Kidney epithelial cell (primary cell): ENCODE results near the gene BET1L. TPM values are rescaled to one million over a fixed set of nuclear protein-coding genes. Genes with fewer than 3 reads are reported as not detected.

Experiments
- DNase-seq: peaks from one replicate; pipeline ENCODE4 v3.0.0-alpha.2; 2010; ENCODE audit warnings: low read depth
- H3K27me3 ChIP-seq: 2 replicates; pipeline ENCODE4 v1.6.0; 2011; ENCODE audit warnings: low read length; ENCODE audit not compliant: control insufficient read depth, insufficient read depth
- H3K36me3 ChIP-seq: 2 replicates; pipeline ENCODE4 v1.5.1; 2011; ENCODE audit warnings: low read length; ENCODE audit not compliant: control insufficient read depth, insufficient read depth
- H3K4me3 ChIP-seq: 2 replicates; pipeline ENCODE4 v1.5.1; 2011; ENCODE audit warnings: low read depth, mild to moderate bottlenecking, control low read depth, low read length
- CTCF ChIP-seq: IDR thresholded peaks from 2 replicates; pipeline ENCODE4 v1.5.1; 2011; ENCODE audit warnings: mild to moderate bottlenecking, moderate library complexity, low read length, control low read depth, inconsistent platforms; ENCODE audit not compliant: insufficient read depth, poor library complexity, severe bottlenecking
- total RNA-seq: library from RNA; depleted of rRNA; stranded (reverse); fragments of >200 nt; gene quantifications from 2 replicates; pipeline ENCODE4 v1.2.3, GENCODE V29; 2015

The BET1L gene
- total RNA-seq, 1 donor from 2014 or later = 31.1 TPM

GRCh38 chr11:217704-218103 is 10.5 kb upstream of the BET1L start:
- H3K36me3 ChIP-seq = peaks cover 8% of the 10 kb centered on the region
- H3K27me3 ChIP-seq = no peaks in the 10 kb centered on the region
- no peak for TF ChIP-seq CTCF
- DNase-seq = no peak
- H3K4me3 ChIP-seq = no peak overlapping the region

- H3K27me3 ChIP-seq = no peaks in the 10 kb centered on the region
- no peak overlapping the region for H3K4me3 ChIP-seq
- DNase-seq = no peak
- peaks cover 10% of the 10 kb centered on the region for H3K36me3 ChIP-seq
- TF ChIP-seq CTCF = no peak
These were observed 9.1 kb upstream of the BET1L start for GRCh38 chr11:216081-216974.

GRCh38 chr11:215581-216037 is 8.4 kb upstream of the BET1L start:
- no peaks in the 10 kb centered on the region for H3K27me3 ChIP-seq
- DNase-seq = no peak
- no peak overlapping the region for H3K4me3 ChIP-seq
- peaks cover 15% of the 10 kb centered on the region for H3K36me3 ChIP-seq
- no peak for TF ChIP-seq CTCF

GRCh38 chr11:214083-214482 is 6.9 kb upstream of the BET1L start:
- Histone ChIP-seq H3K4me3 (no peak overlapping the region), H3K36me3 (peaks cover 21% of the 10 kb centered on the region), H3K27me3 (no peaks in the 10 kb centered on the region)
- TF ChIP-seq CTCF = no peak
- DNase-seq = no peak

- no peak for TF ChIP-seq CTCF
- Histone ChIP-seq H3K27me3 (no peaks in the 10 kb centered on the region), H3K36me3 (peaks cover 21% of the 10 kb centered on the region), H3K4me3 (no peak overlapping the region)
- DNase-seq = no peak
These were observed 5.9 kb upstream of the BET1L start for GRCh38 chr11:213111-213510.
